ENCODE data around the gene TIAM1.

DNA sequence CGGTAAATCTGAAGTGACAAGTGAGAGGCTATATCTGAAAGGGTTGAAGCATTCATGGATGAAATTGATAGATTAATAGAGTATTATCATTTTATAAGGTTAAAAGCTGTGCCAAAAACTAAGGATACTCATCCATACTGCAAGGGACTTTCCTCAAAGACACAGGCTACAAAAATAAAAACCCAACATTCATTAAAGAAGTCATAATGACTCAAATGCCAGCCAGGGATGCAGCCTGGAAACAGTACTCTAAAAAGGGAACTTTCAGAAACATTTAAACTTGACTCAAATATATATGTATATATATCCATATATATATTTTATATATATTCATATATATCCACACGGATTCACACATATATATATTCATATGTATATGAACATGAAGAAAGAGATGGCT lies 1.1 kb upstream of the TIAM1 start:
- TF ChIP-seq, protein P1, sequence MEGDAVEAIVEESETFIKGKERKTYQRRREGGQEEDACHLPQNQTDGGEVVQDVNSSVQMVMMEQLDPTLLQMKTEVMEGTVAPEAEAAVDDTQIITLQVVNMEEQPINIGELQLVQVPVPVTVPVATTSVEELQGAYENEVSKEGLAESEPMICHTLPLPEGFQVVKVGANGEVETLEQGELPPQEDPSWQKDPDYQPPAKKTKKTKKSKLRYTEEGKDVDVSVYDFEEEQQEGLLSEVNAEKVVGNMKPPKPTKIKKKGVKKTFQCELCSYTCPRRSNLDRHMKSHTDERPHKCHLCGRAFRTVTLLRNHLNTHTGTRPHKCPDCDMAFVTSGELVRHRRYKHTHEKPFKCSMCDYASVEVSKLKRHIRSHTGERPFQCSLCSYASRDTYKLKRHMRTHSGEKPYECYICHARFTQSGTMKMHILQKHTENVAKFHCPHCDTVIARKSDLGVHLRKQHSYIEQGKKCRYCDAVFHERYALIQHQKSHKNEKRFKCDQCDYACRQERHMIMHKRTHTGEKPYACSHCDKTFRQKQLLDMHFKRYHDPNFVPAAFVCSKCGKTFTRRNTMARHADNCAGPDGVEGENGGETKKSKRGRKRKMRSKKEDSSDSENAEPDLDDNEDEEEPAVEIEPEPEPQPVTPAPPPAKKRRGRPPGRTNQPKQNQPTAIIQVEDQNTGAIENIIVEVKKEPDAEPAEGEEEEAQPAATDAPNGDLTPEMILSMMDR (IDR thresholded peaks at IDR 0.05 in 4 of 5, conservative IDR thresholded peaks at IDR 0.05 in 1 of 5), result no peak
- TF ChIP-seq POLR2A (IDR thresholded peaks at IDR 0.05), result no peak

Measured in gastrocnemius medialis (tissue), 4 donors.